Upper lobe of right lung (tissue), 1 donor: ENCODE measurements around the gene RNF5. TPM values are rescaled to one million over a fixed set of nuclear protein-coding genes. Genes with fewer than 3 reads are reported as not detected.
"Not testable (repeated sequence)": the region's sequence is repeated elsewhere in the genome, so short reads cannot be mapped to it uniquely, and the experiment has no call there.

Source experiments
- ATAC-seq: fragments of 200-7000 bp; cut with Tn5 transposase; one replicate; pipeline ENCODE4 v1.9.1; 2020; ENCODE audit warnings: mild to moderate bottlenecking, moderate library complexity
- DNase-seq: peaks from one replicate; pipeline ENCODE4 v3.0.0-alpha.2; 2020
- H3K27ac ChIP-seq: fragments of 200-600 bp; one replicate; pipeline ENCODE4 v1.8.0; 2022
- H3K27me3 ChIP-seq: fragments of 200-600 bp; one replicate; pipeline ENCODE4 v1.8.0; 2022; ENCODE audit warnings: mild to moderate bottlenecking
- H3K36me3 ChIP-seq: fragments of 200-600 bp; one replicate; pipeline ENCODE4 v1.8.0; 2022
- H3K4me1 ChIP-seq: fragments of 200-600 bp; one replicate; pipeline ENCODE4 v1.8.0; 2022
- H3K4me3 ChIP-seq: fragments of 200-600 bp; one replicate; pipeline ENCODE4 v1.8.0; 2022; ENCODE audit warnings: mild to moderate bottlenecking
- H3K9me3 ChIP-seq: fragments of 200-600 bp; one replicate; pipeline ENCODE4 v1.8.0; 2022
- intact Hi-C: fragments of 100-400 bp; cut with DNase I; formaldehyde crosslinking; loops from one replicate; pipeline ENCODE4 v1.11.0; 2022
- total RNA-seq: library from RNA; stranded (reverse); fragmentation: NEBNext Ultra II Directional; extraction: Animal tissue kit (Norgen Biotek cat#: 25700); gene quantifications from one replicate; pipeline ENCODE4 v1.2.1, GENCODE V29; 2021
- TF ChIP-seq, protein P1 (sequence below): fragments of 200-600 bp; IDR thresholded peaks from one replicate; pipeline ENCODE4 v1.8.0; 2022; ENCODE audit warnings: antibody characterized with exemption
- donor health status: DM: no; HTN: yes; CAD: no; lungs with severe emphysema.

Gene RNF5
- total RNA-seq, 1 donor from 2014 or later: 44.6 TPM

DNA sequence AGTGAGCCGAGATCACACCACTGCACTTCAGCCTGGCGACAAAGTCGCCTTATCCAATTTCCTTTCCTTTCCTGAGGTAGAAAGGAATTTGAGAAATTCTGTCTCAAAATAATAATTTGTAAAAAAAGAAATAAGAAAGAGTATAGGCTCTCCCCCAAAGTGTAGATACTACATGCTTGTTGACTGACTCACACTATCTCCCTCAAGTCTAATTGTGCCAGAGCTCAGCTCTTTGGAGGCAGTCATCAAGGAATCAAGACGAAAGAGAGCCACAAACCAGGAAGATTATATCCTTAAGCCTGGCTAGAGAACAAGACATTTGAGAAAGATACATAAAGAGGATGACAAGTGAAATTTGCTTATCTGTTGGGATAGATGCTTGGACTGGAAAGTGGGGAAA, 44.4 kb upstream of the RNF5 start:
- no peak for ATAC-seq
- Histone ChIP-seq H3K4me1 (peaks cover 9% of the 10 kb centered on the region), H3K36me3 (no peaks in the 10 kb centered on the region), H3K4me3 (no peak overlapping the region), H3K27ac (no peak overlapping the region), H3K9me3 (no peaks in the 10 kb centered on the region), H3K27me3 (no peaks in the 10 kb centered on the region)
- DNase-seq: no peak
- TF ChIP-seq, protein P1, sequence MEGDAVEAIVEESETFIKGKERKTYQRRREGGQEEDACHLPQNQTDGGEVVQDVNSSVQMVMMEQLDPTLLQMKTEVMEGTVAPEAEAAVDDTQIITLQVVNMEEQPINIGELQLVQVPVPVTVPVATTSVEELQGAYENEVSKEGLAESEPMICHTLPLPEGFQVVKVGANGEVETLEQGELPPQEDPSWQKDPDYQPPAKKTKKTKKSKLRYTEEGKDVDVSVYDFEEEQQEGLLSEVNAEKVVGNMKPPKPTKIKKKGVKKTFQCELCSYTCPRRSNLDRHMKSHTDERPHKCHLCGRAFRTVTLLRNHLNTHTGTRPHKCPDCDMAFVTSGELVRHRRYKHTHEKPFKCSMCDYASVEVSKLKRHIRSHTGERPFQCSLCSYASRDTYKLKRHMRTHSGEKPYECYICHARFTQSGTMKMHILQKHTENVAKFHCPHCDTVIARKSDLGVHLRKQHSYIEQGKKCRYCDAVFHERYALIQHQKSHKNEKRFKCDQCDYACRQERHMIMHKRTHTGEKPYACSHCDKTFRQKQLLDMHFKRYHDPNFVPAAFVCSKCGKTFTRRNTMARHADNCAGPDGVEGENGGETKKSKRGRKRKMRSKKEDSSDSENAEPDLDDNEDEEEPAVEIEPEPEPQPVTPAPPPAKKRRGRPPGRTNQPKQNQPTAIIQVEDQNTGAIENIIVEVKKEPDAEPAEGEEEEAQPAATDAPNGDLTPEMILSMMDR: no peak
- intact Hi-C loops: no loop called here

DNA sequence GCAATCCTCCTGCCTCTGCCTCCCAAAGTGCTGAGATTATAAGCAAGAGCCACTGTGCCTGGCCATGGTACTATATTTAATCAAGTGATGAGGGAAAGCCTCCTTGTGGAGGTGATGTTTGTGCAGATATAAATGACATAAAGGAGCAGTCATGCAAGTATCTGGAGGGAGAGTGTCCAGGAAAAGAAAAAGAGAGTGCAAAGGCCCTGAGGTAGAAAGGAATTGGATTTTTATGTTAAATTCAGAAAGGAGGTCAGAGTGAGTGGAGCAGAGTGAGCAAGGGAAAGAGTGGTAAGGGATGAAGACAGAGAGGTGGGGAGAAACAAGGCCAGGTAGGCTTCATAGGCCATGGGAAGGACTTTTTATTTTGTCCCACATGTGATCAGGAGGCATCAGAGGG, 40.8 kb upstream of the RNF5 start:
- TF ChIP-seq, protein P1: no peak
- H3K27me3 ChIP-seq: peaks cover 3% of the 10 kb centered on the region
- intact Hi-C loops: no loop called here
- no peak for ATAC-seq
- H3K36me3 ChIP-seq: no peaks in the 10 kb centered on the region
- no peak overlapping the region for H3K27ac ChIP-seq
- H3K4me1 ChIP-seq: no peaks in the 10 kb centered on the region
- DNase-seq: no peak
- H3K4me3 ChIP-seq: no peak overlapping the region
- H3K9me3 ChIP-seq: no peaks in the 10 kb centered on the region

DNA sequence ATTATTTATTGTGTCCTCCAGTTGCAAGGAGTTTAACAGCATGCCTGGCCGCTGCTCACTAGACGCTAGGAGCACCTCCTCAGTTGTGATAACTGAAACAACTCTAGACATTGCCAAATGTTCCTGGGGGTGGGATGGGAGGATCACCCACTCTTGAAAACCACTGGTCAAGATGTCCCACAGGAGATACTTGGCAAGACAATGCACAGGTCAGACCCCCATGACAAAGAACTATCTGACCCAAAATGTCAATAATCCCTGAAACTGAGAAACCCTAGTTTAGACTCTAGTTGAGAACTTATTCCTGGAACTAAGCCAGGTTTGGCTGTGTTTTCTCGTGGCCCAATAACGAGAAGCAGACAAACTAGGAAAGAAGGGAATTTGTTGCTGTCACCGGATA, 38.6 kb upstream of the RNF5 start:
- Histone ChIP-seq H3K4me1 (no peaks in the 10 kb centered on the region), H3K27ac (no peak overlapping the region), H3K9me3 (no peaks in the 10 kb centered on the region), H3K27me3 (peaks cover 3% of the 10 kb centered on the region), H3K36me3 (no peaks in the 10 kb centered on the region), H3K4me3 (no peak overlapping the region)
- DNase-seq (no peak), ATAC-seq (no peak)
- TF ChIP-seq, protein P1: no peak
- intact Hi-C loops: no loop called here

DNA sequence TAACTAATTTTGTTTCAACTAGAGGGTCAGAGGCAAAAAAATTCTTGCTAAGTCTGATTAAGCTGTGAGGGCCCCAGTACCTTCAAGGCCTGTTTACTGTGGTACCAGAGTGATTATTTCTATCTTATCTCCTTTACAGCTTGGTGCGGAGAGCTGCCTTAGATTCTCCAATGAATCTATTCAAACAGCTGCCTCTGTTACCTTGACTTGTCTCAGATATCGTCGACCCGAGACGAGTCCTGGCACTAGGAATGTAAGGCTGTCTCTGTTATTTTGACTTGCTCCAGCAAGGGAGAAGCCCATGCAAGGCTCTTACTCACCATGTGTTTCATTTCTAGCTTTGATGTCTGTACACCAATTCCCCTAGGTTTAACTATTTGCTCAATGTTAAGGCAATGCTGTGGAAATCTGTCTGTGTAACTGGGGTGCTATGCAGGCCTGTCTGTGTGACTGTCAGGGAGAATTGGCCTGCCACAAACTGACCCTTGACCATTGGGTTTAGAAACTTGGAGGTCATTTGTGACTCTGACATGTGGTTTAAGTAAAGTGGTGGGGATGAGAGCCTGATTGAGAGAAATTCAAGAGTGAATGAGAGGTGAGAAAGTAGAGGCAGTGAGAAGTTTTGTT, 37.7 kb upstream of the RNF5 start:
- ATAC-seq (no peak), DNase-seq (no peak)
- Histone ChIP-seq H3K9me3 (no peaks in the 10 kb centered on the region), H3K36me3 (no peaks in the 10 kb centered on the region), H3K4me1 (no peaks in the 10 kb centered on the region), H3K27me3 (peaks cover 3% of the 10 kb centered on the region), H3K27ac (no peak overlapping the region), H3K4me3 (no peak overlapping the region)
- TF ChIP-seq, protein P1: no peak
- intact Hi-C loops: no loop called here

DNA sequence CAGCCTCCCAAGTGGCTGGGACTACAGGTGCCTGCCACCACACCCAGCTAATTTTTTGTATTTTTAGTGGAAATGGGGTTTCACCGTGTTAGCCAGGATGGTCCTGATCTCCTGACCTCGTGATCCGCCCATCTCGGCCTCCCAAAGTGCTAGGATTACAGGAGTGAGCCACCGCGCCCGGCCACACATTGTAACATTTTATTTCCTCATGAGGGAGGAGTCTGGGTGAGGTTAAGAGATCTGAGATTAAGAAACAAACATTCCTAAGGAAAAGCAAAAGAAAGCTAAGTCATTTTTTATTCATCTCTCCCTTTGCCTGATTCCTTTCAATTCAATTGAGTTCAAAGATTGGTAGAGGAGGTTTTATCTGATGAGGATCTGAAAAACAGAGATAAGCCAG, 34.0 kb upstream of the RNF5 start:
- H3K4me3 ChIP-seq, H3K4me1 ChIP-seq, intact Hi-C loops, DNase-seq, H3K9me3 ChIP-seq, H3K36me3 ChIP-seq, H3K27ac ChIP-seq, ATAC-seq: not testable (repeated sequence)
- H3K27me3 ChIP-seq: peaks cover 17% of the 10 kb centered on the region

DNA sequence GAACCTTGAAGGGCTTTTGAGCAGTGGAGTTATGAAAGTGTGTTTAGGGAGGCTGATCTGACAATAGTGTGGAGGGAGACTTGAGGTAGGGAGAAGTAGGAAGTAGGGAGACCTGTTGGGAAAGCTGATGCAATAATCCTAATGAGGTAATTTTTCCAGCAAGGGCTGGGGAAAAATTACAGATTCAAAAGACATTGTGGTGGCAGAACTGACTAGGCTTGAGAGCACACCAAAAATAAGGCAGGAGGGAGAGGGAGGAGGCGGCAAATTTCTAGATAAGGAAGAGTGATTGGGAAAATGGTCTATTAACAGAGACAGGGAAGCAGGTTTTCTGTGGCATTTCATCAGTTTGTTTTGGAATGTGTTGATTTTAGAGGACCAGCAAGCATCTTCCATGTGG, 31.9 kb upstream of the RNF5 start:
- ATAC-seq (no peak), DNase-seq (no peak)
- Histone ChIP-seq H3K9me3 (no peaks in the 10 kb centered on the region), H3K27ac (no peak overlapping the region), H3K4me3 (no peak overlapping the region), H3K27me3 (peaks cover 27% of the 10 kb centered on the region), H3K36me3 (no peaks in the 10 kb centered on the region), H3K4me1 (no peaks in the 10 kb centered on the region)
- intact Hi-C loops: no loop called here
- TF ChIP-seq, protein P1: no peak
